Esophagus squamous epithelium (tissue), 5 donors: ENCODE data around the gene OR4F29. TPM values are rescaled to one million over a fixed set of nuclear protein-coding genes. Genes with fewer than 3 reads are reported as not detected.
"Not testable (repeated sequence)": the region's sequence is repeated elsewhere in the genome, so short reads cannot be mapped to it uniquely, and the experiment has no call there.

Source experiments
- DNase-seq: peaks from one replicate; lab custom pipeline; 2025; lab: John Stamatoyannopoulos, UW
- H3K27ac ChIP-seq, 4 donors: fragments of 200-600 bp; sonication (generic); one replicate each; pipeline ENCODE4 v1.5.1; 2016 to 2019; ENCODE audit warnings: mild to moderate bottlenecking in 1 of 4
- H3K27me3 ChIP-seq, 4 donors: fragments of 200-600 bp; sonication (generic); 1 replicate in 3 of 4; 2 replicates in 1 of 4; pipeline versions ENCODE4 v1.5.1 to v1.6.0; 2017 to 2021; ENCODE audit warnings: antibody characterized with exemption in 1 of 4
- H3K36me3 ChIP-seq, 3 donors: fragments of 200-600 bp; sonication (generic); one replicate each; pipeline ENCODE4 v1.5.1; 2016 to 2019
- H3K4me1 ChIP-seq, 3 donors: fragments of 200-600 bp; sonication (generic); one replicate each; pipeline ENCODE4 v1.5.1; 2017 to 2019
- H3K4me3 ChIP-seq, 4 donors: fragments of 200-600 bp; sonication (generic); 1 replicate in 3 of 4; 2 replicates in 1 of 4; pipeline ENCODE4 v1.5.1; 2016 to 2019; ENCODE audit warnings: mild to moderate bottlenecking in 2 of 4, moderate library complexity in 1 of 4
- H3K9me3 ChIP-seq, 3 donors: fragments of 200-600 bp; sonication (generic); one replicate each; pipeline ENCODE4 v1.5.1; 2016 to 2019
- intact Hi-C: fragments of 100-400 bp; cut with DNase I; formaldehyde crosslinking; loops from one replicate; pipeline ENCODE4 v1.15.0; 2022
- total RNA-seq, 4 donors: library from RNA; depleted of rRNA; stranded (reverse); fragments of >200 nt; gene quantifications; one replicate each; pipeline ENCODE4 v1.1.0, GENCODE V29; 2016
- donor health status: DM: yes; HTN: yes; CAD: no.

OR4F29 gene
- total RNA-seq = under 1 TPM in 1 of 4 donors, not detected in 3; 0.40 TPM

GRCh38 chr1:451578-451977, at the start of gene OR4F29:
Gene OR4F29, minus strand, starts transcription at chr1:451678. Its CDS starts 0 bp downstream, at chr1:451678.
- intact Hi-C loops, H3K36me3 ChIP-seq, H3K9me3 ChIP-seq, H3K4me1 ChIP-seq, H3K27ac ChIP-seq, H3K27me3 ChIP-seq, DNase-seq, H3K4me3 ChIP-seq: not testable (repeated sequence)

Other genes starting within 250 kb of the OR4F29 start
- under 1 TPM in 1 of 4 donors, not detected in 3; 0.40 TPM for gene OR4F16, start 235.0 kb upstream of the OR4F29 start, total RNA-seq